Lower leg skin (tissue), 3 donors: Measurements from ENCODE around the gene CSMD2.

ENCODE experiments used
- POLR2A ChIP-seq, 2 donors: fragments of 450-650 bp; IDR thresholded peaks; one replicate each; pipeline ENCODE4 v1.6.1; 2016 to 2017; ENCODE audit warnings: antibody characterized with exemption in 2 of 2, mild to moderate bottlenecking in 1 of 2, moderate library complexity in 1 of 2
- TF ChIP-seq, protein P1 (sequence below), 3 donors: fragments of 450-650 bp; IDR thresholded peaks; one replicate each; pipeline ENCODE4 v1.5.1; 2016; ENCODE audit warnings: antibody characterized with exemption in 3 of 3, mild to moderate bottlenecking in 3 of 3, moderate library complexity in 2 of 3

DNA sequence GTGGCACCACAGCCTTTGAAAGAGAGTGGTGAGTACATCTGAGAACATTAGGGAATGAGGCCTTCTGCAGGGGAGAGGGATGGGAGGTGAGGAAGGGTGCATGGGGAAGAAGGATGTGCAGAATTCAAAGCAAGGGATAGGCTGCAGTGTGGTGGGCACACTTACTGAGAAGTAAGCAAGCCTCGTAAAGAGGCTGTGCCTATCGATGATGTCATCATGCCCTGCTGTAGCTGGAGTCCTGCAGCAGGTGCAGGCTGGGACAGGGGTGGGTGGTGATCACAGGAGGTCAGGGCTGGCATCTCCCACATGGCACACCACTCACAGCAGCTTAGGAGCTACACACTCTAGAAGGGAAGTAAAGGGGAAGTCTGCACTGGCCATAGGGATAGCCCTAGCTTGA lies 676.4 kb downstream of the CSMD2 start:
- no peak for TF ChIP-seq POLR2A (IDR thresholded peaks at IDR 0.05)
- TF ChIP-seq, protein P1, sequence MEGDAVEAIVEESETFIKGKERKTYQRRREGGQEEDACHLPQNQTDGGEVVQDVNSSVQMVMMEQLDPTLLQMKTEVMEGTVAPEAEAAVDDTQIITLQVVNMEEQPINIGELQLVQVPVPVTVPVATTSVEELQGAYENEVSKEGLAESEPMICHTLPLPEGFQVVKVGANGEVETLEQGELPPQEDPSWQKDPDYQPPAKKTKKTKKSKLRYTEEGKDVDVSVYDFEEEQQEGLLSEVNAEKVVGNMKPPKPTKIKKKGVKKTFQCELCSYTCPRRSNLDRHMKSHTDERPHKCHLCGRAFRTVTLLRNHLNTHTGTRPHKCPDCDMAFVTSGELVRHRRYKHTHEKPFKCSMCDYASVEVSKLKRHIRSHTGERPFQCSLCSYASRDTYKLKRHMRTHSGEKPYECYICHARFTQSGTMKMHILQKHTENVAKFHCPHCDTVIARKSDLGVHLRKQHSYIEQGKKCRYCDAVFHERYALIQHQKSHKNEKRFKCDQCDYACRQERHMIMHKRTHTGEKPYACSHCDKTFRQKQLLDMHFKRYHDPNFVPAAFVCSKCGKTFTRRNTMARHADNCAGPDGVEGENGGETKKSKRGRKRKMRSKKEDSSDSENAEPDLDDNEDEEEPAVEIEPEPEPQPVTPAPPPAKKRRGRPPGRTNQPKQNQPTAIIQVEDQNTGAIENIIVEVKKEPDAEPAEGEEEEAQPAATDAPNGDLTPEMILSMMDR (IDR thresholded peaks at IDR 0.05) = no peak
